ENCODE measurements around the gene ERG28. TPM values are rescaled to one million over a fixed set of nuclear protein-coding genes. Genes with fewer than 3 reads are reported as not detected.
A peak's percentile ranks its signal among the peaks of the same experiment; 100 is the strongest.

Gene ERG28
- total and polyA plus RNA-seq, 10 of the 15 experiments (the other 5 are each of a cell fraction or from before 2014, with no cell fraction given) = 15.2 to 67.0 (median 48.1) TPM

DNA sequence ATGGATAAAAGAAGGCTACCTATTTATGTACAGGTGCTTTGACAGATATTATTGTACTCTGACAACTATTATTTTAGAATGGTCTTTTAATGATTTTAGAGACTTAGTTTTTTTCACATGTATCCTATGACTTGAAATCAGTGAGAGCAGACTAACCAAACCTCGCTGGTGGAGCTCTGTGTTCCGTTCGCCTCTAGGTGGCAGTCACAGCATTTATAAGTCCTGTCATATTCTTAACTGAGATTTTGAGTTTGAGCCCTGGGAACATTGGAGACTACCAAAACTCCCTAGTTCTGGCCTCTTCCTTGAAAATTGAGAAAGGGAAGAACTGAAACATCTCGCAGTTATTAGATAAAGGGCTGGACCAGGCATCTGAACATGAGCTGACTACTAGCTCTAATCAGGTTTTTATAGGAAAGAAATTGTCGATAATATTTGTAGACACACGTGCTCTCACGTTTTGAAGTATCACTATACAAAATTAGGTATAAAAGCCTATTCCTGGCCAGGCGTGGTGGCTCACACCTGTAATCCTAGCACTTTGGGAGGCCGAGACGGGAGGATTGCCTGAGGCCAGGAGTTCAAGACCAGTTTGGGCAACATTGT, 48.6 kb upstream of the ERG28 start:
- H2AFZ ChIP-seq (ENCODE audit: control insufficient read depth, low read depth, low read length) = no peak overlapping the region
- H3K4me2 ChIP-seq (ENCODE audit: control insufficient read depth, insufficient read depth) = no peak overlapping the region
- ChIA-PET POLR2A (interaction anchor here (0.6 to 0.7 kb wide), 2 partner anchors 85 to 160 kb away, joined by 6 to 7 read pairs; no protein-coding TSS in a partner anchor), RAD21 (ENCODE audit: unreplicated experiment) (interaction anchor here (0.6 to 9.0 kb wide), 32 partner anchors 9 to 939 kb away, joined by 3 to 179 read pairs (median 4); partner anchors contain the start of genes FLVCR2, IFT43 and TGFB3), CTCF (interaction anchor here (0.6 to 9.0 kb wide), 83 partner anchors 8 to 936 kb away, joined by 3 to 276 read pairs (median 4); partner anchors contain the start of genes ERG28, IFT43 and TGFB3), SMC1A (ENCODE audit: uncharacterized antibody, unreplicated experiment) (interaction anchor here (0.6 to 6.9 kb wide), 42 partner anchors 9 to 679 kb away, joined by 3 to 131 read pairs (median 4); partner anchors contain the start of genes IFT43 and TGFB3)
- DNase-seq (ENCODE audit: low read depth, low spot score) (peak; percentile 24), ATAC-seq (peak; percentile 84), FAIRE-seq (peak; percentile 75)
- H3K27ac ChIP-seq (ENCODE audit: control insufficient read depth, insufficient read depth) = no peak overlapping the region
- H3K4me1 ChIP-seq (ENCODE audit: control insufficient read depth, insufficient read depth, low read length) = peaks cover 6% of the 10 kb centered on the region
- no peaks in the 10 kb centered on the region for H3K9me3 ChIP-seq (replicated peaks; ENCODE audit: control insufficient read depth, insufficient read depth, low read length)
- H4K20me1 ChIP-seq (ENCODE audit: control insufficient read depth, insufficient read depth) = no peaks in the 10 kb centered on the region
- no peak overlapping the region for H3K4me3 ChIP-seq
- BruUV-seq (replicated peaks) = no TSS peak
- intact Hi-C loops (cut with micrococcal nuclease; ENCODE audit: unreplicated experiment) (loop anchor here (1.0 kb wide), 1 partner anchor 273 kb away; no protein-coding TSS in a partner anchor), in situ Hi-C loops (cut with MboI) (no loop called here)
- H3K9ac ChIP-seq (ENCODE audit: control insufficient read depth, insufficient read depth, low read length) = no peak overlapping the region
- peak; percentile 65 for TF ChIP-seq SMC3 (IDR thresholded peaks at IDR 0.05; ENCODE audit: borderline replicate concordance, low read length)
- no peak for TF ChIP-seq FOS (IDR thresholded peaks at IDR 0.05; ENCODE audit: borderline replicate concordance, extremely low read depth, insufficient read length)
- no peak for TF ChIP-seq GABPA (IDR thresholded peaks at IDR 0.05; ENCODE audit: low read depth)
- no peak for TF ChIP-seq TCF7 (IDR thresholded peaks at IDR 0.05; ENCODE audit: borderline replicate concordance)
- TF ChIP-seq RAD21 (IDR thresholded peaks at IDR 0.05; ENCODE audit: insufficient read depth, low read depth, low read length) = peak; percentile 82
- TF ChIP-seq, protein P1, sequence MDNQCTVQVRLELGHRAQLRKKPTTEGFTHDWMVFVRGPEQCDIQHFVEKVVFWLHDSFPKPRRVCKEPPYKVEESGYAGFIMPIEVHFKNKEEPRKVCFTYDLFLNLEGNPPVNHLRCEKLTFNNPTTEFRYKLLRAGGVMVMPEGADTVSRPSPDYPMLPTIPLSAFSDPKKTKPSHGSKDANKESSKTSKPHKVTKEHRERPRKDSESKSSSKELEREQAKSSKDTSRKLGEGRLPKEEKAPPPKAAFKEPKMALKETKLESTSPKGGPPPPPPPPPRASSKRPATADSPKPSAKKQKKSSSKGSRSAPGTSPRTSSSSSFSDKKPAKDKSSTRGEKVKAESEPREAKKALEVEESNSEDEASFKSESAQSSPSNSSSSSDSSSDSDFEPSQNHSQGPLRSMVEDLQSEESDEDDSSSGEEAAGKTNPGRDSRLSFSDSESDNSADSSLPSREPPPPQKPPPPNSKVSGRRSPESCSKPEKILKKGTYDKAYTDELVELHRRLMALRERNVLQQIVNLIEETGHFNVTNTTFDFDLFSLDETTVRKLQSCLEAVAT (IDR thresholded peaks at IDR 0.05) = peak; percentile 93
- TF ChIP-seq, protein P2, sequence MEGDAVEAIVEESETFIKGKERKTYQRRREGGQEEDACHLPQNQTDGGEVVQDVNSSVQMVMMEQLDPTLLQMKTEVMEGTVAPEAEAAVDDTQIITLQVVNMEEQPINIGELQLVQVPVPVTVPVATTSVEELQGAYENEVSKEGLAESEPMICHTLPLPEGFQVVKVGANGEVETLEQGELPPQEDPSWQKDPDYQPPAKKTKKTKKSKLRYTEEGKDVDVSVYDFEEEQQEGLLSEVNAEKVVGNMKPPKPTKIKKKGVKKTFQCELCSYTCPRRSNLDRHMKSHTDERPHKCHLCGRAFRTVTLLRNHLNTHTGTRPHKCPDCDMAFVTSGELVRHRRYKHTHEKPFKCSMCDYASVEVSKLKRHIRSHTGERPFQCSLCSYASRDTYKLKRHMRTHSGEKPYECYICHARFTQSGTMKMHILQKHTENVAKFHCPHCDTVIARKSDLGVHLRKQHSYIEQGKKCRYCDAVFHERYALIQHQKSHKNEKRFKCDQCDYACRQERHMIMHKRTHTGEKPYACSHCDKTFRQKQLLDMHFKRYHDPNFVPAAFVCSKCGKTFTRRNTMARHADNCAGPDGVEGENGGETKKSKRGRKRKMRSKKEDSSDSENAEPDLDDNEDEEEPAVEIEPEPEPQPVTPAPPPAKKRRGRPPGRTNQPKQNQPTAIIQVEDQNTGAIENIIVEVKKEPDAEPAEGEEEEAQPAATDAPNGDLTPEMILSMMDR (IDR thresholded peaks at IDR 0.05 in 2 of 3, conservative IDR thresholded peaks at IDR 0.05 in 1 of 3; ENCODE audit: control insufficient read depth in 2 of 3, extremely low read depth in 1 of 3, insufficient read depth in 1 of 3, low read depth in 3 of 3, low read length in 3 of 3) = peak; percentile 75 to 81 (median 81)
- no peak for TF ChIP-seq SREBF2 (IDR thresholded peaks at IDR 0.05; ENCODE audit: low read length)
- TF ChIP-seq ZZZ3 (IDR thresholded peaks at IDR 0.05; ENCODE audit: control insufficient read depth, insufficient read length, low read depth) = no peak
- TF ChIP-seq, protein P3, sequence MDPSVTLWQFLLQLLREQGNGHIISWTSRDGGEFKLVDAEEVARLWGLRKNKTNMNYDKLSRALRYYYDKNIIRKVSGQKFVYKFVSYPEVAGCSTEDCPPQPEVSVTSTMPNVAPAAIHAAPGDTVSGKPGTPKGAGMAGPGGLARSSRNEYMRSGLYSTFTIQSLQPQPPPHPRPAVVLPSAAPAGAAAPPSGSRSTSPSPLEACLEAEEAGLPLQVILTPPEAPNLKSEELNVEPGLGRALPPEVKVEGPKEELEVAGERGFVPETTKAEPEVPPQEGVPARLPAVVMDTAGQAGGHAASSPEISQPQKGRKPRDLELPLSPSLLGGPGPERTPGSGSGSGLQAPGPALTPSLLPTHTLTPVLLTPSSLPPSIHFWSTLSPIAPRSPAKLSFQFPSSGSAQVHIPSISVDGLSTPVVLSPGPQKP (IDR thresholded peaks at IDR 0.05; ENCODE audit: low read depth, low read length) = no peak
- 47% methylated on average over 10 of the region's 10 CpGs for WGBS (ENCODE audit: insufficient coverage, insufficient replicate concordance, low lambda C conversion rate, missing lambda C conversion rate)
- no peaks in the 10 kb centered on the region for H3K27me3 ChIP-seq (replicated peaks in 1 of 2; ENCODE audit: control insufficient read depth in 2 of 2, insufficient read depth in 2 of 2, low read length in 1 of 2)
- H3K79me2 ChIP-seq (ENCODE audit: control insufficient read depth, insufficient read depth, low read length) = no peaks in the 10 kb centered on the region
- no peaks in the 10 kb centered on the region for H3K36me3 ChIP-seq (ENCODE audit: control insufficient read depth in 2 of 2, insufficient read depth in 2 of 2, low read length in 1 of 2)

All from GM12878 (cell line).